Stimulated activated CD4-positive, alpha-beta T cell treated with anti-CD3 and anti-CD28 coated beads, Interleukin-1b, Interleukin-23, amount 100 ng/mL, for 24 hours (primary cell): ENCODE results near the gene C17orf50.

Experiments used
- DNase-seq, 4 experiments: peaks; one replicate each; pipeline ENCODE4 v3.0.0-alpha.2; 2020; ENCODE audit warnings: low read depth in 4 of 4, low spot score in 1 of 4

C17orf50 gene

GRCh38 chr17:35809855-35810461 is 49.3 kb downstream of the C17orf50 start:
- no peak for DNase-seq

DNA sequence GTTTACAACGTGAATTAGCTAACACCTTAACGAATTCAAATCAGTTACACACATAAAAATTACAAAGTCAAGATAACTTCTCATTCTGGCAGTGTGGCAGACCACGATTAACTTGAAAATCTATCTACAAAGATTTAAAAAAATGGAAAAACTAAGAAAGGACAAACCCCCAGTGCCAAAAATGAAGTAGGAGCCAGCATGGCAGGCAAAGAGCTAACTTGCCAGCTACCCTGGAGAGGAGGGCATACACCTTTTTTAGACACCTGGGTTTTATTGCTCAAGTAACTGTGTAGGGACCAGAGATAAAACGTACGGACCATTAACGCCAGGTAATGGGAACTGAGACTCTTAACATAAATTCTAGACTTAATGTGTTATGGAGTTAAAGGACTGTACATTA is 51.1 kb downstream of the C17orf50 start:
- DNase-seq = no peak

DNA sequence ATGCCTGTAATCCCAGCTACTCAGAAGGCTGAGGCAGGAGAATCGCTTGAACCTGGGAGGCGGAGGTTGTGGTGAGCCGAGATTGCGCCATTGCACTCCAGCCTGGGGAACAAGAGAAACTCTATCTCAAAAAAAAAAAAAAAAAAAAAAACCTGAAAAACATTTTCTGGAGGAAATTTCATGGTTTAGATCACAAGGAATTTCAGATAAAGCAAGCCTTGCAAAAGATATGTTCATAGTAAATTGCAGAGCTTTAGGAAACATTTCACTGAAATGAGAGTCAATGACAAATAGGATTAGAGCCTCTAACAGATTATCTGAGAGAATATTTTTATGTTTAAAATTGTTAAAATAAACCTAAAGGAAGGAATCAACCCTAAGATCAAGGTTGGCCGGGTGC is 51.8 kb downstream of the C17orf50 start:
- DNase-seq = no peak
